ENCODE results near the gene CFAP46. TPM values are rescaled to one million over a fixed set of nuclear protein-coding genes. Genes with fewer than 3 reads are reported as not detected.

Gene CFAP46
- total and polyA plus RNA-seq, 9 of the 15 experiments (the other 6 are each of a cell fraction or from before 2014, with no cell fraction given), result not detected

DNA sequence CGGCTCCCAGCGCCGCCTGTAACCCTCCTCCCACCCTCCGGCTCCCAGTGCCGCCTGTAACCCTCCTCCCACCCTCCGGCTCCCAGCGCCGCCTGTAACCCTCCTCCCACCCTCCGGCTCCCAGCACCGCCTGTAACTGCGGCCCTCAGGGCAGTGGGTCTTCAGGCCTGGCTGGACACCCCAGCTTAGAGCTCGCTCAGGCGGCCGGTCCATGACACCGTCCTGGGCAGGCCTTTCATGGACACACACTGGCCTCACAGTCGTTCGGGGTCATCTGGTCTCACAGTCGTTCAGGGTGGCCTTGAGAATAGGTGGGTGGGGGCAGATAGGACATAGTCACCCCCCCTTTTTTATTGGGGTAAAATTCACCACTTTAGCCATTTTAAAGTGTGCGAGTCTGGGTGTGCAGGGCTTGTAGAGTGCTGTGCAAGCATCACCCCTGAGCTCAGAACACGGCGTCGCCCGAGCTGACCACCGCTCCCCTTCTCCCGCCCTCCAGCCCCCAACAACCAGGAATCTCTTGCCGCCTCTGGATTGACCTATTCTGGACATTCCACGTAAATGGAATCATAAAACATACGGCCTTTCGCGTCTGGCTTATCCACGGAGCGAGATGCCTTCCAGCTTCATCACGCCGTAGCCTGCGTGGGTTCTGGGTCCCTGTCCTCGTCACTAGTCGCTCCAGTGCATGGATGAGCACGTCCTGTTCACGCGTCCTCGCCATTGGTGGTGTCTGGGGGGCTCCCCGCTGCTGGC lies 41.1 kb upstream of the CFAP46 start:
- Histone ChIP-seq H2AFZ (ENCODE audit: low read depth, low read length) (no peak overlapping the region), H3K4me1 (replicated peaks in 1 of 2; ENCODE audit: control insufficient read depth in 2 of 2, insufficient read depth in 2 of 2, low read length in 2 of 2) (no peaks in the 10 kb centered on the region), H3K4me2 (ENCODE audit: insufficient read depth, low read length) (no peak overlapping the region), H3K9me3 (replicated peaks; ENCODE audit: control insufficient read depth, insufficient read depth, low read depth, low read length) (no peaks in the 10 kb centered on the region), H3K27ac (ENCODE audit: extremely low read depth, low read depth, low read length) (no peak overlapping the region), H3K27me3 (ENCODE audit: control insufficient read depth in 2 of 2, insufficient read depth in 2 of 2, low read length in 2 of 2) (peaks cover 0 to 31% of the 10 kb centered on the region in 2 experiments; a peak in 2 of 5 replicates), H4K20me1 (replicated peaks; ENCODE audit: control insufficient read depth, insufficient read depth, low read length) (0 out of 2 replicates have a peak, but pooled peaks cover 4% of the 10 kb centered on the region), H3K79me2 (ENCODE audit: control insufficient read depth, insufficient read depth, low read length) (no peaks in the 10 kb centered on the region), H3K36me3 (ENCODE audit: control insufficient read depth, insufficient read depth, low read length) (no peaks in the 10 kb centered on the region), H3K9ac (ENCODE audit: insufficient read depth in 1 of 2, low read depth in 2 of 2, low read length in 2 of 2) (no peak overlapping the region), H3K4me3 (no peak overlapping the region), H3K9me1 (ENCODE audit: control insufficient read depth, insufficient read depth, low read length) (no peaks in the 10 kb centered on the region)
- ATAC-seq, result no peak
- intact Hi-C loops (cut with micrococcal nuclease) (no loop called here), in situ Hi-C loops (cut with MboI) (no loop called here)
- DNase-seq (ENCODE audit: extremely low read depth in 1 of 4, low spot score in 3 of 4), result no peak
- no peak for FAIRE-seq
- CTCF ChIA-PET (ENCODE audit: low intra/inter-chr PET ratio), result no interaction called here
- WGBS (ENCODE audit: insufficient coverage, low coverage, missing lambda C conversion rate), result 9% methylated on average over 23 of the region's 42 CpGs
- POLR2A ChIA-PET, result interaction anchor here (0.6 kb wide), 1 partner anchor 17 kb away, joined by 4 read pairs; no protein-coding TSS in a partner anchor
- no TSS peak for BruUV-seq (replicated peaks)
- TF ChIP-seq DACH1 (IDR thresholded peaks at IDR 0.05; ENCODE audit: partially characterized antibody), result no peak
- no peak for TF ChIP-seq ZNF124 (CRISPR knock-in tag; IDR thresholded peaks at IDR 0.05)
- TF ChIP-seq NFYB (IDR thresholded peaks at IDR 0.05; ENCODE audit: extremely low read depth, insufficient read length), result no peak
- no peak for TF ChIP-seq KHSRP (IDR thresholded peaks at IDR 0.05)
- TF ChIP-seq CSDE1 (IDR thresholded peaks at IDR 0.05), result no peak
- TF ChIP-seq SRSF3 (IDR thresholded peaks at IDR 0.05; ENCODE audit: insufficient read depth, low read length), result no peak
- TF ChIP-seq IRF2 (CRISPR knock-in tag; IDR thresholded peaks at IDR 0.05), result no peak
- no peak for TF ChIP-seq MCM5 (IDR thresholded peaks at IDR 0.05; ENCODE audit: low read depth)
- TF ChIP-seq CREM (IDR thresholded peaks at IDR 0.05; ENCODE audit: low read depth), result no peak
- no peak for TF ChIP-seq RBM14 (IDR thresholded peaks at IDR 0.05; ENCODE audit: borderline replicate concordance, insufficient read depth, low read depth, low read length)
- no peak for TF ChIP-seq EGR1 (conservative IDR thresholded peaks at IDR 0.05)
- TF ChIP-seq SRF (CRISPR knock-in tag; IDR thresholded peaks at IDR 0.05), result no peak
- no peak for TF ChIP-seq ZNF324 (CRISPR knock-in tag; IDR thresholded peaks at IDR 0.05)
- TF ChIP-seq BRCA1 (IDR thresholded peaks at IDR 0.05), result no peak
- no peak for TF ChIP-seq BRCA1 (CRISPR knock-in tag; IDR thresholded peaks at IDR 0.05)
- no peak for TF ChIP-seq POLR2AphosphoS5 (IDR thresholded peaks at IDR 0.05; ENCODE audit: control insufficient read depth, insufficient read depth, low read depth, low read length)
- TF ChIP-seq, protein P1, sequence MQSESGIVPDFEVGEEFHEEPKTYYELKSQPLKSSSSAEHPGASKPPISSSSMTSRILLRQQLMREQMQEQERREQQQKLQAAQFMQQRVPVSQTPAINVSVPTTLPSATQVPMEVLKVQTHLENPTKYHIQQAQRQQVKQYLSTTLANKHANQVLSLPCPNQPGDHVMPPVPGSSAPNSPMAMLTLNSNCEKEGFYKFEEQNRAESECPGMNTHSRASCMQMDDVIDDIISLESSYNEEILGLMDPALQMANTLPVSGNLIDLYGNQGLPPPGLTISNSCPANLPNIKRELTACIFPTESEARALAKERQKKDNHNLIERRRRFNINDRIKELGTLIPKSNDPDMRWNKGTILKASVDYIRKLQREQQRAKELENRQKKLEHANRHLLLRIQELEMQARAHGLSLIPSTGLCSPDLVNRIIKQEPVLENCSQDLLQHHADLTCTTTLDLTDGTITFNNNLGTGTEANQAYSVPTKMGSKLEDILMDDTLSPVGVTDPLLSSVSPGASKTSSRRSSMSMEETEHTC (IDR thresholded peaks at IDR 0.05), result no peak
- TF ChIP-seq CBFA2T2 (conservative IDR thresholded peaks at IDR 0.05), result no peak
- no peak for TF ChIP-seq HMG20B (CRISPR knock-in tag; IDR thresholded peaks at IDR 0.05)
- TF ChIP-seq SNRNP70 (optimal IDR thresholded peaks at IDR 0.05; ENCODE audit: low read depth, low read length), result no peak
